IMR-90 (cell line): ENCODE results near the gene CIROP. TPM values are rescaled to one million over a fixed set of nuclear protein-coding genes. Genes with fewer than 3 reads are reported as not detected.

ENCODE experiments used
- ATAC-seq: fragments of 200-7000 bp; cut with Tn5 transposase; 2 replicates; pipeline ENCODE4 v1.9.1; 2020; ENCODE audit warnings: low read depth, mild to moderate bottlenecking, moderate library complexity
- BruUV-seq: library from RNA; stranded (reverse); fragments of 400-500 nt; replicated peaks from 2 replicates; lab custom pipeline; 2021; lab: Mats Ljungman, UMichigan
- CTCF ChIA-PET: fragments of 300-600 bp; formaldehyde crosslinking; extraction: SDS; loops from one replicate; lab custom pipeline; 2021; ENCODE audit warnings: antibody characterized with exemption; lab: Yijun Ruan, JAX
- POLR2A ChIA-PET: fragments of 300-600 bp; sonication (Branson Sonifier 250); formaldehyde crosslinking; loops from one replicate; lab custom pipeline; 2022; ENCODE audit warnings: antibody characterized with exemption; ENCODE audit not compliant: unreplicated experiment; lab: Charles Lee
- DNase-seq: peaks from one replicate; pipeline ENCODE4 v3.0.0; 2013
- H2AFZ ChIP-seq: replicated peaks from 2 replicates; pipeline ENCODE3; 2013; ENCODE audit warnings: low read length, mild to moderate bottlenecking; ENCODE audit not compliant: poor library complexity
- H2AK5ac ChIP-seq: 2 replicates; pipeline ENCODE4 v1.6.1; 2013; ENCODE audit warnings: low read depth, low read length, inconsistent platforms
- H2AK9ac ChIP-seq: replicated peaks from 2 replicates; pipeline ENCODE3; 2013; ENCODE audit warnings: mild to moderate bottlenecking, low read depth, low read length, moderate library complexity; ENCODE audit not compliant: poor library complexity
- H2BK120ac ChIP-seq: 2 replicates; pipeline ENCODE4 v1.6.1; 2013; ENCODE audit warnings: low read depth, low read length, inconsistent platforms
- H2BK15ac ChIP-seq: 3 replicates; pipeline ENCODE4 v1.6.1; 2013; ENCODE audit warnings: low read depth, low read length, inconsistent platforms
- H2BK20ac ChIP-seq: 2 replicates; pipeline ENCODE4 v1.6.1; 2013; ENCODE audit warnings: low read depth, mild to moderate bottlenecking, inconsistent platforms, low read length, moderate library complexity
- H2BK5ac ChIP-seq: 2 replicates; pipeline ENCODE4 v1.6.1; 2013; ENCODE audit warnings: mild to moderate bottlenecking, low read depth, low read length, inconsistent platforms; ENCODE audit not compliant: poor library complexity, severe bottlenecking
- H3K14ac ChIP-seq: replicated peaks from 2 replicates; pipeline ENCODE4 v1.6.1; 2013; ENCODE audit warnings: low read depth, low read length, inconsistent platforms
- H3K18ac ChIP-seq: 2 replicates; pipeline ENCODE4 v1.6.1; 2013; ENCODE audit warnings: low read depth, low read length, control low read depth
- H3K23ac ChIP-seq: 2 replicates; pipeline ENCODE4 v1.6.1; 2013; ENCODE audit warnings: low read depth, low read length, inconsistent platforms
- H3K27ac ChIP-seq: 2 replicates; pipeline ENCODE4 v1.5.1; 2013; ENCODE audit warnings: mild to moderate bottlenecking, control low read depth, low read length; ENCODE audit not compliant: insufficient read depth
- H3K27me3 ChIP-seq: 2 replicates; pipeline ENCODE4 v1.6.1; 2013; ENCODE audit warnings: low read length; ENCODE audit not compliant: control insufficient read depth, insufficient read depth
- H3K36me3 ChIP-seq: 2 replicates; pipeline ENCODE4 v1.6.1; 2013; ENCODE audit warnings: low read length, mixed read lengths; ENCODE audit not compliant: control insufficient read depth, insufficient read depth
- H3K4ac ChIP-seq: 2 replicates; pipeline ENCODE4 v1.6.1; 2013; ENCODE audit warnings: low read depth, low read length, inconsistent platforms
- H3K4me1 ChIP-seq: 2 replicates; pipeline ENCODE4 v1.6.1; 2013; ENCODE audit warnings: low read length, mixed read lengths; ENCODE audit not compliant: control insufficient read depth, insufficient read depth
- H3K4me2 ChIP-seq: 2 replicates; pipeline ENCODE4 v1.6.1; 2013; ENCODE audit warnings: low read depth, mild to moderate bottlenecking, control low read depth, low read length, moderate library complexity
- H3K4me3 ChIP-seq: 2 replicates; pipeline ENCODE4 v1.5.1; 2013; ENCODE audit warnings: low read depth, mild to moderate bottlenecking, control low read depth, low read length, moderate library complexity; ENCODE audit not compliant: insufficient read depth
- H3K56ac ChIP-seq: 2 replicates; pipeline ENCODE4 v1.6.1; 2013; ENCODE audit warnings: low read length, inconsistent platforms; ENCODE audit not compliant: insufficient read depth; ENCODE audit errors: extremely low read depth
- H3K79me1 ChIP-seq, 2 experiments: 2 replicates each; pipeline ENCODE4 v1.6.1; 2013; ENCODE audit warnings: low read length in 2 of 2, inconsistent platforms in 1 of 2, low read depth in 1 of 2
- H3K9ac ChIP-seq: 2 replicates; pipeline ENCODE4 v1.6.1; 2013; ENCODE audit warnings: low read depth, low read length, control low read depth
- H3K9me1 ChIP-seq: 2 replicates; pipeline ENCODE4 v1.6.1; 2013; ENCODE audit warnings: low read length, inconsistent platforms; ENCODE audit not compliant: insufficient read depth
- H3K9me3 ChIP-seq: 2 replicates; pipeline ENCODE4 v1.6.1; 2013; ENCODE audit warnings: low read length; ENCODE audit not compliant: control insufficient read depth, insufficient read depth
- H4K20me1 ChIP-seq: 2 replicates; pipeline ENCODE4 v1.6.1; 2013; ENCODE audit warnings: low read length, inconsistent platforms; ENCODE audit not compliant: insufficient read depth
- H4K5ac ChIP-seq: 2 replicates; pipeline ENCODE4 v1.6.1; 2013; ENCODE audit warnings: mild to moderate bottlenecking, low read depth, low read length, control low read depth
- H4K8ac ChIP-seq, 2 experiments: 2 replicates each; pipeline ENCODE4 v1.6.1; 2013; ENCODE audit warnings: low read depth in 2 of 2, low read length in 2 of 2, control low read depth in 1 of 2, inconsistent platforms in 1 of 2
- H4K91ac ChIP-seq: 2 replicates; pipeline ENCODE4 v1.6.1; 2013; ENCODE audit warnings: low read depth, low read length, inconsistent platforms; ENCODE audit not compliant: insufficient read depth
- BHLHE40 ChIP-seq: fragments of 150-350 bp; IDR thresholded peaks from 2 replicates; pipeline ENCODE4 v1.6.1; 2016; ENCODE audit warnings: mild to moderate bottlenecking, low read depth, low read length
- CEBPB ChIP-seq: IDR thresholded peaks from 2 replicates; pipeline ENCODE4 v1.6.1; 2012; ENCODE audit warnings: low read depth, low read length, improper control_type of control experiment
- CHD1 ChIP-seq: IDR thresholded peaks from 2 replicates; pipeline ENCODE4 v1.6.1; 2012; ENCODE audit warnings: low read depth, low read length, improper control_type of control experiment
- CTCF ChIP-seq: conservative IDR thresholded peaks from 2 replicates; pipeline ENCODE4 v1.5.1; 2012; ENCODE audit warnings: mild to moderate bottlenecking, low read depth, low read length, improper control_type of control experiment
- ELK1 ChIP-seq: fragments of 150-350 bp; IDR thresholded peaks from 2 replicates; pipeline ENCODE4 v1.6.1; 2016; ENCODE audit warnings: low read depth, mild to moderate bottlenecking, low read length, moderate library complexity, borderline replicate concordance
- FOS ChIP-seq: fragments of 150-350 bp; IDR thresholded peaks from 2 replicates; pipeline ENCODE4 v1.6.1; 2016; ENCODE audit warnings: low read depth, low read length
- MAFK ChIP-seq: IDR thresholded peaks from 2 replicates; pipeline ENCODE4 v1.6.1; 2012; ENCODE audit warnings: low read depth, low read length, improper control_type of control experiment
- MAZ ChIP-seq: IDR thresholded peaks from 2 replicates; pipeline ENCODE4 v1.6.1; 2012; ENCODE audit warnings: low read depth, mild to moderate bottlenecking, low read length, improper control_type of control experiment, moderate library complexity, borderline replicate concordance
- MXI1 ChIP-seq: IDR thresholded peaks from 2 replicates; pipeline ENCODE4 v1.6.1; 2012; ENCODE audit warnings: low read depth, mild to moderate bottlenecking, low read length, moderate library complexity, borderline replicate concordance
- NFE2L2 ChIP-seq: fragments of 150-350 bp; IDR thresholded peaks from 2 replicates; pipeline ENCODE4 v1.6.1; 2016; ENCODE audit warnings: low read depth, mild to moderate bottlenecking, low read length
- POLR2A ChIP-seq: IDR thresholded peaks from 2 replicates; pipeline ENCODE4 v1.6.1; 2012; ENCODE audit warnings: mild to moderate bottlenecking, low read depth, low read length
- RAD21 ChIP-seq: IDR thresholded peaks from 2 replicates; pipeline ENCODE4 v1.6.1; 2012; ENCODE audit warnings: low read length, improper control_type of control experiment
- RCOR1 ChIP-seq: IDR thresholded peaks from 2 replicates; pipeline ENCODE4 v1.6.1; 2012; ENCODE audit warnings: mild to moderate bottlenecking, low read length, improper control_type of control experiment; ENCODE audit not compliant: insufficient replicate concordance
- RFX5 ChIP-seq: IDR thresholded peaks from 2 replicates; pipeline ENCODE4 v1.8.0; 2012; ENCODE audit warnings: low read depth, mild to moderate bottlenecking, low read length, moderate library complexity
- SMC3 ChIP-seq: fragments of 150-350 bp; IDR thresholded peaks from 2 replicates; pipeline ENCODE4 v1.6.1; 2016; ENCODE audit warnings: low read depth, mild to moderate bottlenecking, antibody characterized with exemption, low read length, moderate library complexity
- USF2 ChIP-seq: fragments of 150-350 bp; IDR thresholded peaks from 2 replicates; pipeline ENCODE4 v1.6.1; 2017; ENCODE audit warnings: mild to moderate bottlenecking, antibody characterized with exemption, low read length, low read depth
- dilution Hi-C: fragments of 300-500 bp; cut with HindIII; formaldehyde crosslinking; loops from one replicate; pipeline ENCODE4 v1.14.3; 2018; ENCODE audit warnings: low sequenced_read_pairs; ENCODE audit not compliant: unreplicated experiment
- in situ Hi-C: fragments of 300-500 bp; cut with MboI; formaldehyde crosslinking; loops from 3 replicates; pipeline ENCODE4 v1.14.3; 2019; ENCODE audit warnings: low sequenced_read_pairs, inconsistent platforms, mixed read lengths
- intact Hi-C: fragments of 100-400 bp; cut with micrococcal nuclease; formaldehyde crosslinking; loops from 2 replicates; pipeline ENCODE4 v1.10.0; 2022
- polyA plus RNA-seq, 3 experiments: library from polyadenylated mRNA; depleted of rRNA; stranded (reverse); fragments of >200 nt; gene quantifications; 2 replicates each; pipeline ENCODE4 v1.2.3, GENCODE V29; 2012; ENCODE audit warnings: low replicate concordance in 1 of 3
- total RNA-seq: library from RNA; depleted of rRNA; stranded (reverse); fragments of >200 nt; gene quantifications from 2 replicates; pipeline ENCODE4 v1.2.3, GENCODE V29; 2012

The CIROP gene
- total and polyA plus RNA-seq, 2 of the 4 experiments (the other 2 are of a cell fraction) = 0.31 to 0.36 TPM

- H3K23ac ChIP-seq = no peak overlapping the region
- no peaks in the 10 kb centered on the region for H4K20me1 ChIP-seq
- no peak overlapping the region for H4K91ac ChIP-seq
- H2BK5ac ChIP-seq = no peak overlapping the region
- no peak overlapping the region for H2BK15ac ChIP-seq
- ChIA-PET CTCF (interaction anchor here (1.1 kb wide), 1 partner anchor 12 kb away, joined by 3 read pairs; the partner anchor contains the start of gene ACIN1), POLR2A (no interaction called here)
- no peak for TF ChIP-seq MAFK
- TF ChIP-seq CEBPB = no peak
- TF ChIP-seq CTCF = no peak
- no peak for TF ChIP-seq CHD1
- TF ChIP-seq NFE2L2 = no peak
- no peak for TF ChIP-seq RCOR1
- TF ChIP-seq SMC3 = no peak
- no peak for TF ChIP-seq MXI1
- TF ChIP-seq USF2 = no peak
- TF ChIP-seq ELK1 = no peak
- no peak for TF ChIP-seq RAD21
- TF ChIP-seq MAZ = no peak
- TF ChIP-seq BHLHE40 = no peak
- no peak for TF ChIP-seq FOS
- no peak for TF ChIP-seq RFX5
- no peak for TF ChIP-seq POLR2A
- H3K4me3 ChIP-seq = no peak overlapping the region
- H3K9ac ChIP-seq = no peak overlapping the region
- no peak overlapping the region for H4K5ac ChIP-seq
- 0 out of 2 replicates have a peak overlapping the region, but pooled peaks have one; percentile 0 for H2AK5ac ChIP-seq
- no TSS peak for BruUV-seq
- peak overlapping the region; percentile 30 for H2AK9ac ChIP-seq
- no peak for DNase-seq
- no peak overlapping the region for H3K18ac ChIP-seq
- no peak overlapping the region for H3K27ac ChIP-seq
- no peak overlapping the region for H2AFZ ChIP-seq
- in situ Hi-C loops = no loop called here
- no peak overlapping the region for H2BK120ac ChIP-seq
- H2BK20ac ChIP-seq = no peak overlapping the region
- H3K9me1 ChIP-seq = no peaks in the 10 kb centered on the region; the same call in 1 of the 2 replicates
- intact Hi-C loops = no loop called here
- H3K79me1 ChIP-seq = peaks cover 0 to 2% of the 10 kb centered on the region in 2 experiments; a peak in 1 of 4 replicates
- peaks cover 6% of the 10 kb centered on the region for H3K4me1 ChIP-seq
- H3K56ac ChIP-seq = no peak overlapping the region
- H3K4me2 ChIP-seq = no peak overlapping the region
- dilution Hi-C loops = no loop called here
- no peak overlapping the region for H3K14ac ChIP-seq
- no peaks in the 10 kb centered on the region for H3K36me3 ChIP-seq
- no peak for ATAC-seq
- H4K8ac ChIP-seq = no peak overlapping the region
- no peak overlapping the region for H3K4ac ChIP-seq
- H3K27me3 ChIP-seq = no peaks in the 10 kb centered on the region
- no peaks in the 10 kb centered on the region for H3K9me3 ChIP-seq
These were observed 1.9 kb upstream of the CIROP start for GRCh38 chr14:23106747-23107045.
